Umbilical cord (tissue), 2 donors: ENCODE measurements around the gene GHDC. TPM values are rescaled to one million over a fixed set of nuclear protein-coding genes. Genes with fewer than 3 reads are reported as not detected.
"Not testable (repeated sequence)": the region's sequence is repeated elsewhere in the genome, so short reads cannot be mapped to it uniquely, and the experiment has no call there.

Experiments
- DNase-seq: peaks from one replicate; pipeline ENCODE4 v3.0.0-alpha.2; 2015; ENCODE audit warnings: low spot score
- total RNA-seq: library from RNA; depleted of rRNA; stranded (reverse); fragments of >200 nt; gene quantifications from one replicate; pipeline ENCODE4 v1.2.3, GENCODE V29; 2014; ENCODE audit warnings: low replicate concordance; ENCODE audit not compliant: insufficient read depth

GHDC gene
- total RNA-seq, 1 donor from 2014 or later, result 7.5 TPM

DNA sequence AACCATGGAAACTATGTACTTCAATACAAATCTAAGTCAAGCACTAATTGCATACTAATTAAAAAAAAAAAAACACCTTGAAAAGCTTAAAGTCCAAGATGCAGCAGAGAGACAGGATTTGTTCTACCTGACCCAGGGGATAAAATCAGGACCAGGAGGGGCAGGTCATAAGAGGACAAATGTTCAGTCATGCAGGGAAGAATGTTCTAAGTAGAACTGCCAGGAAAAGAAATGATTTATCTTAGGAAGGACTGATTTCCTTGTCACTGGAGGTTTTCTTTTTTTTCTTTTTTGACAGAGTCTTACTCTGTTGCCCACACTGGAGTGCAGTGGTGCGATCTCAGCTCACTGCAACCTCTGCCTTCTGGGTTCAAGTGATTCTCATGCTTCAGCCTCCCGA is 9.1 kb upstream of the GHDC start:
- DNase-seq, result no peak

- DNase-seq, result no peak
Measured at GRCh38 chr17:42202696-42203095, 8.4 kb upstream of the GHDC start.

DNA sequence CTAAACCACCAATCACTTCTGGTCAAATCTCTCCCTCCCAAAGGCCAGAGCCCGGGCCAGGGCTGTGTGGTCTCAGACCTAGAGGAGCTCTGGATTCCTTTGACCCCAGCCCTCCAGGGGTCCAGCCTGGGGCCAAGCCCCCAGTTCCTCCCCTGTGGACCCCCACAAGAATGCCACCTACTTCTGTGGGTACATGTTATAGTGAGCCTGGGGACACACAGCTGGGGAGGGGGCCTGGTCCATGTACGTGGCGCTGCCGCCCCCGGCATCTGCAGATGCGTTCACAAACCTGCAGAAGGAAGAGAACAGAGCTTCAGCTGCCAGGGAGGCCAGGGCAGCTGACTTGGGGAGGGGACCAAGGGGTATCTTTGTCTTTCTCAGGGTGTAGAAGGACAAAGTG is 7.9 kb upstream of the GHDC start:
- no peak for DNase-seq

DNA sequence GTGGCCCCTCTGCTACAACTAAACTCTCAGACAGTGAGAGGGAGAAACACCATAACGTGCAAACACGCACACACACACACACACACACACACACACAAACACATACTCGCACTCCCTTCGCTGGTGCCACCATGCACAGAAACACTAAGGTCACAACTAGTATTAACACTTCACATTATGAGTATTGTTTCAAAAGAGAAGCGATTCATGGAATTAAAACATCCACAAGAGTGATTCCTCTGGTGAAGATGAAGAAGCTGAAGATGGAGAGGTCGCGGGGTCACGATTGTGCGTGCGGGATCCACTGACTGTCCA is 7.1 kb upstream of the GHDC start:
- DNase-seq, result no peak

DNA sequence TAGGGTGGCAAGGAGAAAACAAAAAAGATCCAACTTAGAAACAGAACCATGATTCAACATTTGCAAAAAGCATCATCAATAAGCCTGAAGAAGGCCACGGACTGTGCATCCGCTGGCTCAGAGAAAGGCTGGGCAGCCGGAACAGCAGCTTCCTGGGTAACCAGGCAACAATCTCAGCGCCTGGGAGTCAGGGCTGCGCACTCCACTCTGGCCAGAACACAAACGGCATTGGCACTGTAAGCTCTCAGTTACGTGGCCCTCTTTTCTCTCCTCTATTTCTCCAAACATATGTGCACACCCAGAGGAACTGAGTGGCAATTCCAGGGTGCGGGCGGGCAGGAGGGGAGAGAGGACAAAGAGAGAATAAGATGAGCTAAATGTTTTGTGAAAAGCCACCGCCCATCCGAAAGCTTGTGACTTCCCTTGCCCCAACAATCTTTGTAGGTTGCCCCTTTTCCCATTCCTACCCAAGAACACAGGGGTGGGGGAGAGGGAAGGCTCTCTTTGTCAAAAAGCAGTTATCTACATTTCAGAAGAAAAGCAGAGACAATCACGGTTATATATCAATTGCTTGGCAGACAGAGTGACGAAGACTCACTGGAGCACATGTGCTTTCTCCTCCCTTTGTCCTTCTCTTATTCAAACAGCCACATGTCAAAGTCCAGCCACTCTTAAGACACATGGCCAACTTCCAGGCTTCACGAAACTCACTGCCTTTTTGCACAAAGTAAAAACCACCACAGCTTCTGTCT is 6.6 kb upstream of the GHDC start:
- no peak for DNase-seq

GRCh38 chr17:42199416-42200011 is 5.2 kb upstream of the GHDC start:
- DNase-seq, result no peak

GRCh38 chr17:42198897-42199296 is 4.6 kb upstream of the GHDC start:
- DNase-seq, result no peak

- no peak for DNase-seq
Measured at GRCh38 chr17:42197564-42198156, 3.4 kb upstream of the GHDC start.

GRCh38 chr17:42193216-42193968 is 902 bp downstream of the GHDC start:
- no peak for DNase-seq

DNA sequence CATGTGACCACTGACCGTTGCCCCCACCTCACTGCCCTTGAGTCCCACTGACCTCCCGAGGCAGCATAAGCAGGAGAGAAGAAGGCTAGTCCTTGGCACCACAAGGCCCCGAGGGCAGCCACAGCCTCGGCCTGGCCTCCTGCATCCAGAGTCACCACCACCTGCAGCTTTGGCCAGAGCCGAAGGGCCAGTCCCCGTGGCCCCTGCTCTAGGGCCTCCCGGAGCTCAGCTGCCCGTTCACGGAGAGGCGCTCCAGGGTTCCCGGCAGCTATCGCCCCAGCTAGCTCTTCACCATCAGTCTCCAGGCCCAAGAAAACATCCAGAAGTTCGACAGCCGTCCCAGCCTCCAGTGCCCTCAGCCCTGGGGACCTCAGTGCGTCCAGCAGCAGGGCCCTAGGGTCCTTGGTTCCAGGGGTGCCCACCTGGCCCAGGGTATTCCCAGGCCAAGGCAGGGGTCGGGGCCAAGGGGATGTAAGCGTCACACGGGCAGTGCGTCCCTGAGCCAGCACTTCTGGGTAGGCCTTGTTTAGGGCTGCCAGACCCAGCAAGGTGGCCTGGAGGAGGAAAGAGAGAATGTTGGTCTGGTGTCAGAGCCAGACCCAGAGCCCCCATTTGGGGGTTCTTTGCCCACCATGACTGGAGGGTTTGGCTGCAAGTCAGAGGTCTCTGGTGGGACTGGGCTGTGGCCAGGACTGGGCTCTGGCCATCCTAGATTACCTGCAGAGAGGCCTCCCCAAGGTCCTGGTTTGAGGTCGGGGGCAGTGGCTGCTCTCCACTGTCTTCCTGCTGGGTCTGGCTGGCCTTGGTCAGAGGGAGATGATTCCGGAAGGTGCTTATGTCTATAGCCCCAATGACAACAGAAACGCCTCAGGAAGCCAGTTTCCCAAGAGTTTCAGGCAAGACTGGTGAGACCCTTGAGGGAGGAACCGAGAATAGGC is 1.8 kb downstream of the GHDC start:
- DNase-seq, result no peak

- DNase-seq, result no peak
Measured at GRCh38 chr17:42191275-42191608, 3.1 kb downstream of the GHDC start.

DNA sequence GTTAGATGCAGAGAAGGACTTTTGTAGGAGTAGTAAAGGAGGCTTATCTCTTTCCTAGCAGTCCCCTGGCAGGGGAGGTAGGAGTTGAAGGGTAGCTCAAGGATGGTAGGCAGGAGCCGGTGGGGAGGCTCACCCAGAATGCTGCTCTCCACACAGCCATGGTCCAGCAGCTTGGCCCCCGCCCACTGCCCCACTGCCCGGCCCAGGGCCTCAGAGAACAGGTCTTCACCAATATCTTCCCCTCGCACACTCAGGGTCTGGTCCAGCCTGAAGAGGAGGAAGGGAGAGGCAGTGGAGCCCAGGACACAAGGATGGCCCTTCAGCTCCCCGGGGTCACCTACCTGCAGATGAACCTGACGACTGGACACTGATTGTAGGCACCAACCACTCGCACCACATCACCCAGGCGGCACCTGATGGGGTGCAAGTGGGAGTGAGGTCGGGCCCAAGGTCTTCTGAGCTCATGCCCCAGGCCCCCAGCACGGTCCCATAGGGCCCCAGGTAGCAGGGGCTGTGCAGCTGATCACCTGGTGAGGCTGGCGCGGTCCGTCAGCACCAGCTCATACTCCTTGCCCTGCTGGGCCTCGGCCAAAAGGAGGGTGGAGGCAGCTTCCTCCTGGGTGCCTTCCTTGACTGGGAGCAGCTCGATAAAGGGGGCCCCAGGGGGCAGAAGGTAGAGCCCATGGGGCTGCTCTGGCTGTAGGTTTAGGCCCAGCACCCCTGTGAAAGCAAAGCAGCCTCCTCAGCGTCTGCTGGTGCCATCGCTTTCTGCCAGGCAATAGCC is 3.6 kb downstream of the GHDC start:
- no peak for DNase-seq

- no peak for DNase-seq
Measured at GRCh38 chr17:42189651-42189965, 4.7 kb downstream of the GHDC start.

DNA sequence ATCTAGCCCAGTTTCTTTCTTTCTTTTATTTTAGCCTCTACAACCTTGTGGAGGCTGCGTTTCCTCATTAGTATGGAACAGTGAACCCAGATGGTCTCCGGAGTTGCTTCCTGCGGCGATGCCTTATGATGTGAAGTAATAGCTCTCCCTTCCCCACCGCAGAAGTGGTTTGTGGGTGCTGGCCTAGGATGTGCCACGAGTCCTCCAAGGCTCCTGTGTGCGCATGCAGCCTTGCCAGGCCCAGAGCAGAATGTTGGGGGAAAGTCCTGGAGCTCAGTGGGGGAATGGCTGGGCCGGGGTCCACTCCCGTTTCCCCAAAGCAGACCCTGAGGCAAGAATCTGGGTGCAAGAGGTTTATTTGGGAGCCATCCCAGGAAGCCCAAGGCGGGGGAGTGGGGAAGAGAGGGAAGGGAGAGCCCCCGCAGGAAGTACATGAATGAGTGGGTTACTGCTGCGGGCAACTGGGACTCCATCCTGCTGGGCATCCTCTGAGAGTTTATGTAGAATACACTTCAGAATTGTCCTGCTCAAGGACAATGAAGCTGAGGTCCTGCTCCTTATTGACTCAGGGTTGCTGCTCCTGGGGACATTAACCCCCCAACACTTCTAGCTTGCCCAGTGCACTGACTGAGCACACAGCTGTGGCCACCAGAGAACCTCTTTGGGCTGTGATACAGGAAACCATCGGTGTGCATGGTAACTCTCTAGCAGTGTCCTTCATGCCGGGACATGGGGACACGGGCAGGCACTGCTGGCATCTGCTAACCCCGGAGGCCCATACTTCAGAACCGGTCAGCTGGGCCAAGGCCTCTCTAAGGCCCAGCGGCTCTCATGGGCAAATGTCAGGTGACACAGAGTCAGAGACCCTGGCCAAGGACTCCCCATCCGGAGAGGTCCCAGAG is 5.3 kb downstream of the GHDC start:
- DNase-seq, result no peak

DNA sequence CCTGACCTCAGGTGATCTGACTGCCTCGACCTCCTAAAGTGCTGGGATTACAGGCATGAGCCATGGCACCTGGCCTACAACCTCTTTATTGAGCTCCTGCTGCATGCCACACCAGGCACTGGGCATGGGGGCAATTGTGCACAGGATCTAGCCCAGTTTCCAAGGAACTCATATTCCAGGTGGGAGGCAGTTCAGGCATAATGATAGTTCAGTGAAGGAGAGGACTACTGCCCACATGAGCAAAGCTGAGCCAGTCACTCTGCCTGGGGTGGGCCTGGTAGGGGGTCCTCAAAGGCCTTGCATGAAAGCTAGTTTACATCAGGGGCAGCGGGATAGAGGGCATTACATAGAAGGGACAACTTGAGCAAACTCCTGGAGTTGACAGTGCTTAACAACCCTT is 6.5 kb downstream of the GHDC start:
- no peak for DNase-seq

GRCh38 chr17:42186191-42186590 is 8.1 kb downstream of the GHDC start:
- DNase-seq, result not testable (repeated sequence)

GRCh38 chr17:42185621-42185930 is 8.7 kb downstream of the GHDC start:
- no peak for DNase-seq

DNA sequence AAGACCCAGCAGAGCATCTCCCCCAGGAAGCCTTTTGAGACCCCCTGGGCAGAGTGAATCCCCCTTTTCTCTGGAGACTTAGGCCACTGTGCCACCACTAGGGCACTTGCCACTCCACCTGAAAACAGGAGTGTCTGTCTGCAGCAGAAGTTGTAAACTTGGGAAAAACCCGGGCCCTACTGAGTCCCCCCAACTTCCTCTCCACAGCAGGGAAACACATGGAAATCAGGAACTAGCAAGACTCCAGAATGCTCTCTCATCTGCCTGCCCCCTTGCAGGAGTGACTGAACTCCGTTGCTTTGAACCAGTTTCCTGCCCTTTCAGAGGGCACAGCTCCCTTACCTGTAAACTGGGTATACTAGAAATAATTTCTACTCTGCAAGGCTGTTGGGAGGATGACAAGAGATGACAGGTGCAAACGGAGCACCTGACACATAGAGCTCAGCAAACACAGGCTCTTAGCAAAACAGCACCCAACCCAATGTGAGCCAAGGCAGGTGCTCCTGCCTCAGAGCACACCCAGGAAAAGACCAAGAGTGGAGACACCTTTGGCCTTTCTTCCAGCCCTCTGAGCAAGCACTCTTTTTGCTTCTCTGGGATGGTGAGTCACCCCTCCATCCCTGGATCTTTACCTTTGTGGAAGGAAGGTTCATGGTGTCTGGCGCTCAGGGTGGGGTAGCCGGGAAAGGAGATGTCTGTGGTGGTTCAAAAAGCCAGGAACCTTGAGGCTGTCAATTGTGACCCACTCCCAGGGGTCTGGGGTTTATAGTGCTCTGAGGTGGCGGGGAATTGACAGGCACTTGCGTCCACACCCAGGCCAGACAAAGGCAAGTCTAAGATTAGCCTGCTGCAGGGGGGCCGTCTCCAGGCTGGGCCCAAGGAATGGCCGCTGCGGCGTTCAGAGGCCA is 9.3 kb downstream of the GHDC start, which contains the start of gene HCRT:
TSS of gene HCRT (minus strand) at position 740 of the 908 bp plus-strand sequence. CDS start at position 653, 87 bp downstream.
- no peak for DNase-seq
